DMS153 treated with DMSO at 0.1 percent for 48 hours (cell line): ENCODE data around the gene DOCK3.
"Not testable (repeated sequence)": the region's sequence is repeated elsewhere in the genome, so short reads cannot be mapped to it uniquely, and the experiment has no call there.

ENCODE experiments used
- DNase-seq: peaks from one replicate; lab custom pipeline; 2025; ENCODE audit not compliant: unreplicated experiment; lab: John Stamatoyannopoulos, UW

DOCK3 gene

DNA sequence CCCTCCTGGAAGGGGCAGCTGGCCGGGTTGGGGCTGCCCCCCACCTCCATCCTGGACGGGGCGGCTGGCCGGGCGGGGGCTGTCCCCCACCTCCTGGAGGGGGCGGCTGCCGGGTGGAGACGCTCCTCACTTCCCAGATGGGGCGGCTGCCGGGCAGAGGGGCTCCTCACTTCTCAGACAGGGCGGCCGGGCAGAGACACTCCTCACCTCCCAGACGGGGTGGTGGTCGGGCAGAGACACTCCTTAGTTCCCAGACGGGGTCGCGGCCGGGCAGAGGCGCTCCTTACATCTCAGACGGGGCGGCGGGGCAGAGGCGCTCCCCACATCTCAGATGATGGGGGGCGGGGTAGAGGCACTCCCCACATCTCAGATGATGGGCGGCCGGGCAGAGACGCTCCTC, 129.1 kb downstream of the DOCK3 start:
- DNase-seq, result not testable (repeated sequence)

DNA sequence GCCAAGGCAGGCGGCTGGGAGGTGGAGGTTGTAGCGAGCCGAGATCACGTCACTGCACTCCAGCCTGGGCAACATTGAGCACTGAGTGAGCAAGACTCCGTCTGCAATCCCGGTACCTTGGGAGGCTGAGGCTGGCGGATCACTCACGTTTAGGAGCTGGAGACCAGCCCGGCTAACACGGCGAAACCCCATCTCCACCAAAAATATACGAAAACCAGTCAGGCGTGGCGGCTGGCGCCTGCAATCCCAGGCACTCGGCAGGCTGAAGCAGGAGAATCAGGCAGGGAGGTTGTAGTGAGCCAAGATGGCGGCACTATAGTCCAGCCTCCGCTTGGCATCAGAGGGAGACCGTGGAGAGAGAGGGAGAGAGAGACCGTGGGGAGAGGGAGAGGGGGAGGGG, 129.6 kb downstream of the DOCK3 start:
- not testable (repeated sequence) for DNase-seq

DNA sequence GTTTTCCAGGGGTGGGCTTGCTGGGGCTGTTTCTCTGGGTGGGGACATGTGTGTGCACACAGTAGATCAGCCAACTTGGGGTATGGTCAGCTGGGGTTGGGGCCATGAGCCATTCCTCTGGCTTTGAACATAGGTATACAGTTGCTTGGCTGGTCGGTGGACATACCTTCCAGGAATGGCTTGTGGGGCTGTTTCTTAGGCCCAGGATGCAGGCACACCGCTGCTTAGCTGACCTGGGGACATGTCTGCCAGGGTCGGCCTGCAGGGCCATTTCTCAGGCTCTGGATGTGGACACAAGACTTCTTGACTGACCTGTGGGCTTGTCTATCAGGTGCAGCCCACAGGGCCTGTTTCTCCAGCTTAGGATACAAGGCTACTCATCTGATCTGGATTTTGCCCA, 130.6 kb downstream of the DOCK3 start:
- DNase-seq, result no peak

DNA sequence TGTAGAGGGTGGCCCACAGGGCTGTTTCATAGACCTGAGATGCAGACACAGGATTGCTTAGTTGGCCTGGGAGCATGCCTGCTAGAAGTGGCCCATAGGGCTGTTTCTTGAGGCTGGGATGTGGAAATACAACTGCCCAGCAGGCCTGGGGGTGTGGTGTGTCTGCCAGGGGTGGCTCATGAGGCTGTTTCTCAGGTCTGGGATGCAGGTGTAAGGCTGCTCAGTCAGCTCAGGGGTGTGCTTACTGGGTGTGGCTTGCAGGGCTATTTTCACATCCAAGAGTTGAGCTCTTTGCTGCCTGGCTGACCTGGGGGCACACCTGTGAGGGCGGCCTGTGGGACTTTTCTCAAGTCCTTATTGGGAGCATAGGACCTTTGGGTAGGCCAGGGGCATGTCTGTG, 131.3 kb downstream of the DOCK3 start:
- no peak for DNase-seq

DNA sequence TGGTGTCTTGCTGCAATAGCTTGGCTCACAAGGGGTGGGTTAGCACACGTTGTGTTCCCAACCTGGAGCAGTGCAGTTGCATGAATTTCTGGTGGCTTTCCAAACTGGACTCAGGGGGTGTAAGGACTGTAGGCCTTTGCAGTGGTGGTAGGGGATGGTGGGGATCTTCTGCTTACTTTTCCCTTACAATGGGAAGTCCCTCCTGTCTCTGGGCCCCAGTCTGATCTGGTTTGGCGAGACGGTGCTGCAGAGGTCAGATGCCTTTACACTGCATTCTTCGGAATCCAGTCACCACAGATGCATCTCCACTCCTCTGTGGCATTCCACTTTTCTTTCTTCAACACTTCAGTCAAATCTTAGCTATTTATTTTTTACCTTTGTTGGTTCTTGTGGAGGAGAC, 132.1 kb downstream of the DOCK3 start:
- no peak for DNase-seq

DNA sequence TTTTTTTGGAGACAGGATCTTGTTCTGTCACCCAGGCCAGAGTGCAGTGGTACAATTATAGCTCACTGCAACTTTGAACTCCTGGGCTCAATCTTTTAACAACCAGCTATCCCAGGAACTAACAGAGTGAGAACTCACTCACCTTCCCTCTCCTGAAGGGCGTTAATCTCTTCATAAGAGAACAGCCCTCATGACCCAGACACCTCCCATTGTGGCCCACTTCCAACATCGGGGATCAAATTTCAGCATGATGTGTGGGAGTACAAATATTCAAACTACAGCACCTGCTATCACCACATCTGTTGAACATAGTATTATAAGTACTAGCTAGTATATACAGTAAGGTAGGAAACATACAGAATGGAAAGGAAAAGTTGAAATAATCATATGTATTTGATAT, 132.5 kb downstream of the DOCK3 start:
- no peak for DNase-seq

DNA sequence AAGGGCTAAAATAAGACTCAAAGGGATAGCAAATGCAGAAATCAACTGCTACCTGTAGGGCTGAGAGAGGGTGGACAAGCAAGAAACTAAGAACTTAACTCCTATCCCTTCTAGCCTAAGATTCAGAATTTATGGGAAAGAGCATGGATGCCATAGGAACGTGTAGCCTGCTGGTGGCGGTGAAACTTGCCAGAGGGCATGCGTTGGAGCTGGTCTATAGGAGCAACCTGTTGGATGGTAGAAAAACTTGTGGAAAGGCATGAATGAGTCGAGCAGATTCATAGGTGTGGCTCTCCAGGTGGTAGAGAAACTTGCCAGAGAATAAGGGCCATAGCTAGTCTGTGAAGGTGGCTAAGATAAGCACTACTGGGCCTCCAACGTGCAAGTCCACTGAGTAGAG, 137.2 kb downstream of the DOCK3 start:
- DNase-seq, result no peak

DNA sequence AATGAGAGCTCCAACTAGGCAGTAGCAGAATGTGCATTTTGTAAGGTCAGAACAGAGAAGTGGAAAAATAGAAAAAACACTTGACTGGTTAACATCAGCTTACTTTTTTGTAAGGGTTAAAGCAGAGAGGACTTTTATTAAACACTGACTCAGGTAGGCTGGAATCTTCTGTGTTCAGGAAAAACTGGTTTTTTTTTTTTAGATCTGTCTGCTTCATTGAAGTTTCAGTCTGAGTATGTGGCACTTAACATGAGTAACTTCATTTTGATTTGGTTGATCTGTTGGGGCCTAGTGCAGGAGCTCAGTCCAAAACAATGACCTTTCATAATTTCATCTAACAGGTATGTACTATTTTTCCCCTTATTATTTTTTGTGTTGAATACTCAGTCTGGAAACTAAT, 141.1 kb downstream of the DOCK3 start:
- no peak for DNase-seq

DNA sequence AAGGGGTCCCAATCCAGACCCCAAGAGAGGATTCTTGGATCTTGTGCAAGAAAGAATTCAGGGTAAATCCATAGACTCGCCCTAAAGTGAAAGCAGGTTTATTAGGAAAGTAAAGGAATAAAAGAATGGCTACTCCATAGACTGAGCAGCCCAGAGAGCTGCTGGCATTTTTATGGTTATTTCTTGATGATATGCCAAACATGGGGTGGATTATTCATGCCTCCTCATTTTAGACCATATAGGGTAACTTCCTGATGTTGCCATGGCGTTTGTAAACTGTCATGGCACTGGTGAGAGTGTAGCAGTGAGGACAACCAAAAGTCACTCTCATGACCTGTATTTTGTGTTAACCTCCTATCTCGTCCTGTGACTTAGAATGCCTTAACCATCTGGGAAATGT, 142.2 kb downstream of the DOCK3 start:
- DNase-seq, result no peak

DNA sequence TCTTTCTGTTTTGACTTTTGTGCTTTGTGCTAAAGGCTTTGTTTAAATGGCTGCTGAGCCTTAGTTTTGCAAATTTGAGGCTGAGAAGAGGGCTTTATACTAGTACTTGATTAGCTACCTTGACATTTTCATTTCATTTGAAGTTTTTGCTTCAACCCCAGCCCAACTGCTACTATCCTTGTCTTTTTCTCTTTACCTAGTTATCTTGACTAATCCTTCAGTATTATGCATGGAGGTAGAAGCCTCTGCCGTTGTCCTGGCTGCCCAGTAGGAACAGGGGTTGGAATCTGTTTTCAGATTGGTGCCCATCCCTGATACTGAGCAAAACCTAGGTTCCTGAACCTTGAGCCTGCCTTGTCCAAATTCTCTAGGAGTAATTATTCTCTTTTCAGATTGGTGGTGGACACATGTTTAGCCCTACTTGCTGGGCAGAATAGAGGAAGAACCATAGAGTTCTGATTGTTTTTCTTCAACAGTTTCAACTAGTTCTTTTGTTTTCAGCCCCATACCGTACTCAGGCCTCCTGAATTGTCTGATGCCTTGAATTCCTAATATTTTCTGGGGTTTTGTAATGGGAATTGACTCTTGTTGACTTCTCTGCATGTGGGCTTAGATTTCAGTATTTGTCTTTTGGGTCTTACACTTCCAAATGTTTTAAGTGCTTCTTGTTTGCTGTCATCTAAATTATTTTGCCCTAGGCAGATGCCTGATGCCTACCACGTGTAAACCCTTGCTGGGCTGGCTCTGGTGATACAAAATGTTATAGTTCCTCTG, 143.2 kb downstream of the DOCK3 start:
- no peak for DNase-seq

DNA sequence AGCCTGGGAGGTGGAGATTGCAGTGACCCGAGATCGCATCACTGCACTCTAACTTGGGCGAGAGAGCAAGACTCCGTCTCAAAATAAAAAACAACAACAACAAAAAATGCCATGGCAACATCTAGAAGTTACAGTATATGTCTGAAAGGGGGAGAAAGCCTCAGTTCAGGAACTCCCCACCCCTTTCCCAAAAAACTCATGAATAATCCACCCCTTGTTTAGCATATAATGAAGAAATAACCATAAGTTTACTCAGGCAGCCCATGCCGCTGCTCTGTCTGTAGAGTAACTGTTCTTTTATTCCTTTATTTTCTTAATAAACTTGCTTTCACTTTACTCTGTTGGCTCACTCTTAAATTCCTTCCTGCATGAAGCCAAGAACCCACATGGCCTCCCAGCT, 145.2 kb downstream of the DOCK3 start:
- no peak for DNase-seq

DNA sequence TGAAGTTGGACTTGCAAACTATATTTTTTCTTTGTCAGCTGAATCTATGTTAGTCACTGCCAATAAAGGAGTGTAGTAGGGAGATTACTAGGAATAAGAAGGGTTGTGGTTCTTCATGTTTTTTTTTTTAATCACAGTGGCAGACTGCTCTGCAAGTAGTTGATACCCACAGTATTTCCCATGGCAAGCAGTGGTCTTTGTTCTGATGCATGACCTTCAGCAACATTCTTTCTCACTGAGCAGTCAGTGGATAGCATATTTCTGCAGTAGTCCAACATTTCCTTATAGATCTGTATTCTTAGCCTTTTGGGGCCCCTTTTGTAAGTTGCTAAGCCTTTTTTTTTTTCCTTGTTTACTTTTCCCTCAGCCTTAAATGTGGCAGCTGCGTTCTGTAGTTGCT, 151.1 kb downstream of the DOCK3 start:
- DNase-seq, result no peak

DNA sequence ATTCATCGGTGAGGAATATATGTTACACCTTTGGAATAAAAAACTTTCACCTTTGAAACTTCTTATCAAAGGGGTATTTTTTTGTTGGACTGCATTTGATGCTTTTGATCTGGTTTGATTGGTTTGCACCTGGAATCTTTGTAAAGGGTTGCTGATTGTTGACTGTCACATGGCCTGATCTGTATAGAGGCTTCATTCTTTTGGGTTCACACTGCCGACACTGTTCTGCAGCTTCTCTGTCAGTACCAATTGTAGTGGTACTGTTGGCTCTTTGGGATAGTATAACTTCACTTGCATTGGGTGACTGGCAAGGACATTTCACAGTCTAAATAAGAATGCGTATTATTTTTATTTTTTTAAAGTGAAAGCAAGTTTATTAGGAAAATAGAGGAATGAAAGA, 155.7 kb downstream of the DOCK3 start:
- DNase-seq, result no peak

DNA sequence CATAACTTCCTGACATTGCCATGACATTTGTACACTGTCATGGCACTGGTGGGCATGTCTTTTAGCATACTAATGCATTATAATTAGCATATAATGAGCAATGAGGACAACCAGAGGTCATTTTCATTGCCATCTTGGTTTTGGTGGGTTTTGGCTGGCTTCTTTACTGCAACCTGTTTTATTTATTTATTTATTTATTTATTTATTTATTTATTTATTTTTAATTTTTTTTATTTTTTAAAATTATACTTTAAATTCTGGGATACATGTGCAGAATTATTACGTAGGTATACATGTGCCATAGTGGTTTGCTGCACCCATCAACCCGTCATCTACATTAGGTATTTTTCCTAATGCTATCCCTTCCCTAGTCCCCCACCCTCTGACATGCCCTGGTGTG, 156.3 kb downstream of the DOCK3 start:
- not testable (repeated sequence) for DNase-seq

DNA sequence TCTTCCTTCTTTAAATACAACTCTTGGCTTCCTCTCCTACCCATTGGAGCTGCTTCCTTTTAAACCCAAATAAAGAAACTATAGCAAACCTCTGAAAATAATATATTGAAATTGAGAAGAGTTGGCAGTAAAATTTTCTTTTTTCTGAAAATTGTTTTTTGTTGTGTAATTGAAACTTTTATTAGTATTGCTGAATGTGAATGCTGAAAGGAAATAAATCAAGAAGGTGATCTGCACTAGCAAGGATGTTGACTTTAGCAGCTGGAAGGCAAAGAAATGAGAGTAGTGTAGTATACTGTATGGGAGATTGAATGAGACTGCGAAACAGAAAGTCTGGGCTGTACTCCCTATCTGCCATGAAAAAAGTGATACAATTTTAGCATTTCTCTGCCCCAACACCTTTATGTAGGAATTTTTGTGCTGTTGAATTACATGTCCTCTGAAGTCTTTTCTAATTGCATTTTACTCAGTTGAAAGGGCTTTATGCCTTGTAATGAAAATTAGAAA, 166.3 kb downstream of the DOCK3 start:
- DNase-seq, result no peak

DNA sequence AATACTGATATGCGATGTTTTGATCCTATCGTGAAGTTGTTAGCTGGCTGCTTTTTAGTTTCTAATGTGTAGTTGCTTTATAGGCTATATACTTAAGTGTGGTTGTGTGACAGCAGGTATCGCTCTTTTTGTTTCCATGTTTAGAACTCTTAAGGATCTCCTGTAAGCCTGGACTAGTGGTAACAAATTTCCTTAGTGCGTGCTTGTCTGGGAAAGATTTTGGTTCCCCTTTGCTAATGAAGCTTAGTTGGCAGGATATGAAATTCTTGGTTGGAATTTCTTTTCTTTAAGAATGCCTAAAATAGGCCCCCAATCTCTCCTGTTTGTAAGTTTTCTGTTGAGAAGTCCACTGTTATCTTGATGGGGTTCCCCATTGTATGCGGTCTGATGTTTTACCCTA, 173.6 kb downstream of the DOCK3 start:
- DNase-seq, result no peak

DNA sequence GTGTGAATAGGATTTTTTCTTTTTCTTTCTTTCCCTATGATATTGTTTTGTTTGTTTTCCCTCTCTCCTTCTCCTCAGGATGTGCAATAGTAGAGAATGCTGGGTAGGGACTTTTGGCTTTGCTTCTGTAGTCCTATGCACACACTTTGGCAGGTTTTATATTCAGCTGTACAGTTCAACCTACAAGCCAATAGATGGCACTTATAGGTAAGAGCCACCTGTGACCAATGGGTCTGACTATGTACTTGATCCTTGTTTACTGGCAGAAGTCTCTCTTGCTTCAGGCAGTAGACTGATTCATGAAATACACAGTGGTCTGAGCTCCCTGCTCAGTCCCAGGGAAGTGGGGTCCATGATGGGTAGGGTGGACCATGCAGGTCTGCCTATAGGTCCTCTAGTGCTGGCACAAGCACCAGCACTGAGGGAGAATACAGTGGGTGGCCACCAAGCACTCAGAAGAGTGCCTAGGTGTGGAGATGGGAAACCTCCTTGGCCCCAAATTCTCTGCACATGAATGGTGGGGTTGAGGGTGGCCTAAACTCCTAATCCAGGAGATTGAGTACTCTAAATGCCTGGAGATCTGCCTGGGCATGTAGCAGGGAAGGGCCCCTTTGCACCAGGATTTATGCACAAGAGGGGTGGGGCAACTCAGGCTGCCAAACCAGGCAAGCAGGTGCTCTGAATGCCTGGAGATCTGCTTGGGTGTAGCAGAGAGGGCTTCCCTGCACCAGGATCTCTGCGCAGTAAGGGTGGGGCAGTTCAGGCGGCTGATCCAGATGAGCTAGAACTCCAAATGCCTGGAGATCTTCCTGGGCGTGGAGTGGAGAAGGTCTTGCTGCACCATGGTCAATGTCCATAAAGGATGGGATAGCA, 176.1 kb downstream of the DOCK3 start:
- DNase-seq, result no peak

DNA sequence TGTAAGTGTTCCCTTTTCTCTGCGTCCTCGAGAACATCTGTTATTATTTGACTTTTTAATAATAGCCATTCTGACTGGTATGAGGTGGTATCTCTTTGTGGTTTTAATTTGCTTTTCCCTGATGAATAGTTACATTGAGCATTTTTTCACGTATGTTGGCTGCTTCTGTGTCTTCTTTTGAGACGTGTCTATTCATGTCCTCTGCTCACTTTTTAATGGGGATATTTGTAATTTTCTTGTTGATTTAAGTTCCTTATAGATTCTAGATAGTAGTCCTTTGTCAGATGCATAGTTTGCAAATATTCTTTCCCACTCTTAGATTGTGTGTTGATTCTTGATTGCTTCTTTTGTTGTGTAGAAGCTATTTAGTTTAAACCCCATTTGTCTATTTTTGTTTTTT, 179.2 kb downstream of the DOCK3 start:
- DNase-seq, result no peak

DNA sequence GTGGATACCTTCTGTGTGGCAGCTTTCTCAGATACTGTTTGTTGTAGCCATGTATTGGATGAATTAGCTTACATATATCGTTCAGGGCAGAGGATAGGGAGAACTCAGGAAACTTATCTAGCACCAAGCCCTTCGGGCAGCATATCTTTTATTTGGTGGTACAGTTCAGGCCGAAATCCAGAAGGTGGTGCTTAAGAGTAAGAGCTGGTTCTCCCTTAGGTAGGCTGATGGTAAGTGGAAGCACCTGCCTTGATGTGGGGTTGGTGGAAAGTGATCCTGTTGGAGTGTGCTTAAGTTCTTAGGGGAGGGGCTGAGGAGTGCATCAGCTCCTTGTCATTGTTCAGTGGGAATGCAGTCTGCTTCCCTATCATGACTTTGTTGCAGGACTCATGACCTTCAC, 187.5 kb downstream of the DOCK3 start:
- DNase-seq, result no peak

DNA sequence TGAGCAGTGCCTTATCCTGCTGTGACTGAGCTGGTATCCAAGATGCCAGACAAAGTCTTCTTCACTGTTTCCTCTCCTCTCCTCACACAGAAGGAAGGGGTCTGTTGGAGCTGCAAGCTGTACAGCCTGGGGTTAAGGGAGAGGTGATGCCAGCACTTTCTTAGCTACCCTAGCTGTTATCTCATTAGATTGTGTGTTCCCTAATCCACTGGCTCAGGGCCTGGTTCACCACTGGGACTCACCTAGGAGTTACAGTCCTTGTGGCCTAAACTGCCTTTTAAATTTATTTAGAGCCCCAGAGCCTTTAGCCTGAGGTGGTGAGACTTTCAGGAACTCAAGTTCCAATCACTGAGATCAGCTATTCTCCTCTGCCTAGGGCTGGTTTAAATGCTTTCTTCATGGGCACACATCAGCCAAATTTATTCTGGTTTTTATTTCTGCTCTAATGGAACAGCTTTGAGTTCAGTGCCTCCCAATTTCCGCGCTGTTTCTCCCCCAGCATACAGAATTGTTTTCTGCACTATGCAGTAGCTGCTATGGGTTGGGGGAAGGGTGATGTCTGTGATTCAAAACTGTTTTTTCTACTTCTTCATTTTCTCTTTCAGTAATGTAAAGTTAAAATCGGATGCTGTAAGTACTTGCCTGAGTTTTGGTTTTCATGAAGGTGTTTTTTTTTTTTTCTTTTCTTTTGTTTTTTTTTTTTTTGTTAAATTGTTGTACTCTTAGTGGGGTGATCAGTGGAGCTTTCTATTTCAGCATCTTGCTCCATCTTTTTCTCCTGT, 198.8 kb downstream of the DOCK3 start:
- no peak for DNase-seq

DNA sequence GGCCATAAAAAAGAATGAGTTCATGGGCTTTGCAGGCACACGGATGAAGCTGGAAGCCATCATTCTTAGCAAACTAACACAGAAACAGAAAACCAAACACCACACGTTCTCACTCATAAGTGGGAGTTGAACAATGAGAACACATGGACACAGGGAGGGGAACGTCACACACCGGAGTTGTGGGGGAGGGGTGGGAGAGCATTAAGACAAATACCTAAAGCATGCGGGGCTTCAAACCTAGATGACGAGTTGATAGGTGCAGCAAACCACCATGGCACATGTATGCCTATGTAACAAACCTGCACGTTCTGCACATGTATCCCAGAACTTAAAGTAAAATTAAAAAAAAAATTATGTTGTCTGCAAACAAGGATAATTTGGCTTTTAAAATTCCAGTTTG, 200.1 kb downstream of the DOCK3 start:
- not testable (repeated sequence) for DNase-seq
